GM19035 (cell line): ENCODE data around the gene DELE1.

Source experiments
- ATAC-seq: cut with Tn5 transposase; IDR thresholded peaks from one replicate; pipeline ENCODE4 v1.9.1; 2021; ENCODE audit not compliant: unreplicated experiment

DELE1 gene

GRCh38 chr5:141923448-141924313 lies at the start of gene DELE1:
DELE1 (plus strand) TSS chr5:141923871; CDS start chr5:141923942, 71 bp downstream.
- ATAC-seq, result peak; percentile 98

GRCh38 chr5:141873933-141874261 lies 49.8 kb upstream of the DELE1 start:
- ATAC-seq, result no peak

DNA sequence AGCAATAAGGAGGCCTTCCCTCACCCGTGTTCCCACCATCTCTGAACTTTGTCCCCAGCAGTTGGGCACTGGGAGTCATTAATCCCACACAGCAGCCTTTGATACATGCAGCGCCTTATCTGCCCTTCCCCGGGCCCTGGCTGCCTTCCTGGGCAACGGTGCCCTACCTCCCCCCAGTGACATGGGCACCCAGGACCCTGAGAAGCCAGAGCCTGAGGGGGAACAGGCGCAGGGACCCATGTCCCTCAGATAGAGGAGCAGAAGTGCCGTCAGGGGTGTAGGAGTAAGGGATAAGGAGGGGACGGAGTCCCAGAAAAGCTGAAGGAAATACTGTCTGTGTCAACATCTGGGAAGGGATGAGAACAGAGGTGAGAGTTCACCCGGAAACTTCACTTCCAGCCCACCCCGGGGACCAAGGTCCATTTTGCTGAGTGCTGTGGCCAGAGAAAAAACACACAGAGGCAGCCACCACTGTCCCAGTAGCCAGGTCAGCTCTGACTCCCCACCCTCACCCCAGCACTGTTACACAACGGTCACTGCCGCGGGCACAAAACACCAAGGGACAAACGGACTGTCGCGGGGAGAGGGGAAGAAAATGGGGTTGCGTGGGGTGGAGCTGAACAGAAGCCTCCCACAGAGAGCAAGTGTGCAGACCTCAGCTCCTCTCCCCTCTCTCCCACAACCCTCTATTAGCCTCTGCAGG lies 49.3 kb upstream of the DELE1 start:
- no peak for ATAC-seq

- no peak for ATAC-seq
These were observed 48.5 kb upstream of the DELE1 start for GRCh38 chr5:141875022-141875740.

GRCh38 chr5:141875795-141876627 lies 47.7 kb upstream of the DELE1 start:
- no peak for ATAC-seq

GRCh38 chr5:141876628-141877355 lies 46.9 kb upstream of the DELE1 start:
- ATAC-seq, result no peak

- no peak for ATAC-seq
These were observed 46.1 kb upstream of the DELE1 start for GRCh38 chr5:141877356-141878185.

GRCh38 chr5:141878186-141878710 lies 45.4 kb upstream of the DELE1 start, which contains the start of gene PCDH1:
PCDH1 (minus strand) TSS chr5:141878410; CDS start chr5:141878262, 148 bp downstream.
- no peak for ATAC-seq

- ATAC-seq, result peak; percentile 86
These were observed 44.8 kb upstream of the DELE1 start for GRCh38 chr5:141878711-141879425.

GRCh38 chr5:141879426-141879759 lies 44.3 kb upstream of the DELE1 start:
- ATAC-seq, result no peak

GRCh38 chr5:141879941-141880738 lies 43.5 kb upstream of the DELE1 start:
- ATAC-seq, result no peak

DNA sequence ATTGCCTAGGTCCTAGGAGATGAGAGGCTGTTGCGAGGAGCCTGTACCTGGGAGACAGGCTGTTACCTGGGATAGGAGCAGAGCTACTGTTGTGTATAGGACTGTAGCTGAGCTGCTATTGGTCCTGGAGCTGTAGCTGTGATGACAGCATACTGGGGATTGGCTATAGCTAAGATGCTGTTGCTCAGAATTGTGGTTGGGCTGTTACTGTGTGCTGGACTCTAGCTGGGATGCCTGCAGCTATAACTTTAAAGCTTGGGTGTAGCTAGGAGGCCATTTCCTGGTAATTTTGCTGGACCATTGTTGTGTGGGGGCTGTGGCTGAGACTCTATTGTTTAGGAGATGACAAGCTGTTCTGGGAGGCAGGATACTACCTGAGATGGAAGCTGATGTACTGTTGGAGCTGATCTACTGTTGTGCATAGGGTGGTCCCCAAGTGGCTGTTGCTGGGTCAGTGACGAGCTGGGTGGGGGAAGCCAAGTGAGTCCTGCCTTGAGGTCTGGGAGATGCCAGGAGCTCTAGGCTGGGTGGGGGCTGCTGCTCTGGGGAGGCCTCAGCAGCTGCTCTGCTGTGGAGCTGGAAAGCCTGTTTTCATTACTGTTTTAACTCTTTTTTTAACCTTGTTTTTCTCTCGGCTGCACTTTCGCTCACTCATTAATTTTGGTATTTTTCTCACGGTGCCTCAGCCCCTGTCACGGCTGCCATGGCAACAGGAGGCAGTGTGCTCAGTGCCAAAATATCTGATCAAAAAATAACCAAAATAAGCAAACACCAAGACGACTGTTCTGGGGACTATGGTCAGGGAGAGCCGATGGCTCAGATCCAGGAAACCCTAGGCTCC lies 42.5 kb upstream of the DELE1 start:
- no peak for ATAC-seq

GRCh38 chr5:141881886-141882285 lies 41.8 kb upstream of the DELE1 start:
- no peak for ATAC-seq

DNA sequence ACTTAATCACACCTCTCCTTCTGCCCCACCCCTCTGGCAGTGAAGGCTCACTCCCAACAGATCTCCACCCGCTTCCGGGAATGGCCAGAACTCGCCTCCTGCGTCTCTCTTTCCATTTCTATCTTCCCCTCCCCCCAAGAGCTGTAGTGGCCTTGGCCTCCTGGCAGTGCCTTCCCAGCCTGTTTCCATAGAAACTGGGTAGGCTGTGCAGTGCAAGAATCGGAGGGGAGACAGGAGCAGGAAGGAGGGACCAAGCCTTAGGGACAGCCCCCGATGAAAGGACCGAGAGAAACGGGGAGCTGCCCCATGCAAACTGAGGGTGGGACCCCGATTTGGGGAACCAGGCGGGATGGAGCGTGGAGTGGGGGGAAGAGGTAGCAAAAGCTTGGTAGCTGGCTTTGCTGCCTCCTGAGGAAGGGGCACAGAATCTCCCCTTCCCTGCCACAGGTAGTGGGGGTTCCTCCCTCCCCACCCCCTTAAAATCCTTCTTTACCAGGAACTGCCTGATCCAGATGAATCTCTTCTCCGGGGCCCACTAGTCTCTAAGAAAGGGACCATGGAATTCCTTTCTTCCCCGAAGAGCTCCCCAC lies 41.0 kb upstream of the DELE1 start:
- no peak for ATAC-seq

DNA sequence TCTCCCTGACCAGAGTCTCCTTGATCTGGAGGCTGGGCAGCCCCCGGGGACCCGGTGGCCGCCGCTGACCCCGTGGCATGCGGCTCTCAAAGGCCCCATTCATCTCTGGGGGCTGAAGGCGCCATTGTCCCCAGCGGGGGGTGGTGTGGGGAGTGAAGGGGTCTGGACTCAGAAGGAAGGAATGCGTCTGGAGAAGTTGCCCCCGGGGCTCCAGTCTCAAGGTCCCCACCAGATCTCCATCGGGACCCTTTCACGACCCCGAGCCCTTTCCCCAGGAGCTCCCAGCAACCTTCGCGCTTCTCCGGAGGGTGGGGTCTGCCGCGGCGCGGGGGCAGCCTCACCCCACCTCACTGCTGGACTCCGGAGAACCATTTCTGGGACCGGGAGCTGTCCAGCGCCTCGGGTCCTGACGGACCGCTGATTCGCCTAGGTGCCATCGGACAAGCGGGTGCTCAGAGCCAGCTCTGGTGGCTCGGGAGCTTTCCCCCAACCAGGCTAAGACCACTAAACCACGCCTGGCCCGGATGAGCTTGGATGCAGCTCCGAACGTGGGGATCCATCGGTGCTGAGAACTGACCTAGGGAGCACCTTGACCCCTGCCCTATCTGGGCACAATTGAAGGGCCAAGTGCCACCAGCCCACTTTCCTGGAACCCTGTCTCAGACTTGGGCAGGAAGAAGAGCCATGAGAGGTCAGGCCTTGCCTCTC lies 40.3 kb upstream of the DELE1 start:
- no peak for ATAC-seq

DNA sequence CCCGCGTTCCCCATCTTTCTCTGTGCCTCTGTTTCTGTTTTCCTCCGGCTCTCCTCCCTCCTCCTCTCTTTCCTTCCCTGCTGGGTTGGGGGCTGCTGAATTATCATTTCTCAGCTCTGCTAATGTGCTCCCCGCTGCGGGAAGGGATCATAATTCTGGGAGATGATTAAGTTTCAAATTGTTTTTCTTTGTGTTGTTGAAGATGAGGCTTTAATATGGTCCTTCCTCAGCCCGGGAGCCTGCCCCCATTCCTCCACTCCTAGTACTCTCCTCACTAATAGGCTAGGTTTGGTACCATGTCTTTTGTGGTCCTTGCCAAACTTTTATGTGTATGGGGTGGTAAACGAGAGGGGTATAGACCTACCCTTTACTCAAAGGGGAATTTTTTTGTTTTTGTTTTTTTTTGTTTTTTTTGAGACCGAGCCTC lies 39.8 kb upstream of the DELE1 start:
- no peak for ATAC-seq
